C1 segment of cervical spinal cord (tissue), 14 donors: Measurements from ENCODE around the gene LGR4.
"Not testable (repeated sequence)": the region's sequence is repeated elsewhere in the genome, so short reads cannot be mapped to it uniquely, and the experiment has no call there.

Experiments
- DNase-seq, 14 donors: peaks; one replicate each; lab custom pipeline; 2025; lab: John Stamatoyannopoulos, UW

LGR4 gene

GRCh38 chr11:27350511-27350910, 122.1 kb downstream of the LGR4 start:
- no peak for DNase-seq

DNA sequence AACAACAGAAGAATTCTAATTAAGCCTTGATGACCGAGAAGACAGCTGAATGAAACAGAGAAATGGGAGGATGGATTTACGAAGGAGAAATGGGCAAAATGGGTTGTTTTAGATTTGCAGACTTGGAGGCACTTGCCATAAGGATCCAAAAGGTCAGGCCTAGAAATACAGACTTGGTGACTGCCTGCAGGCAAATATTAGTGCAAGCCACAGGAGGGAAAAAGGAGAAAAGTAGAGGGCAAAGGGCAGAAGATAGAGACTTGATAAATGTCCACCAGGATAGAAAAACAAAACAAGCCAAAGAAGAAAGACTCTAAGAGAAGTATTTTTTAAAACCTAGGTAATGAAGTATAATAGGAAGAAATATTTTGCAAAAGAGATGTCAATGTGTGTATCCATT, 122.7 kb downstream of the LGR4 start:
- no peak for DNase-seq

- DNase-seq: no peak
These were observed 124.2 kb downstream of the LGR4 start for GRCh38 chr11:27348340-27348873.

DNA sequence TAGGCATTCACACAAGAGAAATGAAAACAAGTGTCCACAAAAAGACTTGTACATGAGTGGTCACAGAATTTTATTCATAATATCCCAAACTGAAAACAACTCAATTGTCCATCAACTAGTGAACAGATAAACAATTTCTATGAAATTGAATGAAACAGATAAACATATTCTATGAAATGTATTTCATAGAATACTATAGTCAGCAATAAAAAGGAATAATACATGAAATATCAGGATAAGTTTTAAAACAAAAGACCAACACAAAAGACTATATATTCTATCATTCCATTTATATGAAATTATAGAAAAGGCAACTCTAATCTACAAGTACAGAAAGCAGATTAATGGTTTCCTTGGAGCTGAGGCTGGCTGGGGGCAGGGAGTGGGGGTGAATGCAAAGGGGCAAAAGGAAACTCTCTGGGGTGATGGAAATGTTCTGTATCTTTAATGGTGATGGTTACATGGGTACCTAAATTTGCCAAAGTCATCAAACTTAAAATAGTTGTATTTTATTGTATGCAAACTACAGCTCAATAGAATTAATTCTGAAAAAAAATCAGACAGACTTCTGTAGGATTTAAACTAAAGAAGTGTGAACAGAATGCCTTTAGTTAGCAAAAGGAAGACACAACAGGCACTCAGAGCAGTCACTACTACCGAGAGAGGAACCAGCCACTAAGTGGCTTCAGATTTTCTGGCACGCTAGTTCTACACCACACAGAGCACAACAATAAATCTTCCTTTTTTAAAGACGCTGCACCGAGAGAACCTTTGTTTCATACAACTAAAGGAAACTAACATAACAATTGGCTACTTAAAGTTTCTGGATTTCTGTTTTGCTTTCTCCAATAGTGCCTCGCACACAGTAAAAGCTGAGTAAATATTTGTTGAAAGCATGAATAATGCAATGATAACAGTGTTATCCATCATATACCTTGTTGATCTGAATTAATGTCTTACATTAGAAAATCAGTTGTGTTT, 124.9 kb downstream of the LGR4 start:
- no peak for DNase-seq

GRCh38 chr11:27339941-27340340, 132.6 kb downstream of the LGR4 start:
- no peak for DNase-seq

DNA sequence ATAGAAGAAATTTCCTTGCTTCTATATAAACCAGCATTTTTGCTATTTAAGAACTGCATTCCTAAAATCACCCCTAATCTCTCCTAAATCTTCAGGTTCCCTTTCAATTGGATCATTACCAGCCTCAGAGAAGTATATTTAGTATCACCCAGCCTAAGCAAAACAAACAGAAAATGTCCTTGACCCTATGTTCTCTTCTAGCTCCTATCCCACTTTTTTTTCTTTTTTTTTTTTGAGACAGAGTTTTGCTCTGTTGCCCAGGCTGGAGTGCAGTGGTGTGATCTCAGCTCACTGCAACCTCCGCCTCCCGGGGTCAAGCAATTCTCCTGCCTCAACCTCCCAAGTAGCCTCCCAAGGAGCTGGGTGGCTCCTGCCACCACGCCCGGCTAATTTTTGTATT, 137.8 kb downstream of the LGR4 start:
- DNase-seq: not testable (repeated sequence)

GRCh38 chr11:27331981-27332380, 140.6 kb downstream of the LGR4 start:
- DNase-seq: no peak

- DNase-seq: no peak
These were observed 141.8 kb downstream of the LGR4 start for GRCh38 chr11:27330633-27331270.

GRCh38 chr11:27329867-27330632, 142.5 kb downstream of the LGR4 start:
- no peak for DNase-seq

- DNase-seq: no peak
These were observed 144.0 kb downstream of the LGR4 start for GRCh38 chr11:27328614-27329013.

DNA sequence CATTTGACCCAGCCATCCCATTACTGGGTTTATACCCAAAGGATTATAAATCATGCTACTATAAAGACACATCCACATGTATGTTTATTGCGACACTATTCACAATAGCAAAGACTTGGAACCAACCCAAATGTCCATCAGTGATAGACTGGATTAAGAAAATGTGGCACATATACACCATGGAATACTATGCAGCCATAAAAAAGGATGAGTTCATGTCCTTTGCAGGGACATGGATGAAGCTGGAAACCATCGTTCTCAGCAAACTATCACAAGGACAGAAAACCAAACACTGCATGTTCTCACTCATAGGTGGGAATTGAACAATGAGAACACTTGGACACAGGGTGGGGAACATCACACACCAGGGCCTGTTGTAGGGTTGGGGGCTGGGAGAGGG, 145.5 kb downstream of the LGR4 start:
- not testable (repeated sequence) for DNase-seq

GRCh38 chr11:27322196-27322595, 150.4 kb downstream of the LGR4 start:
- not testable (repeated sequence) for DNase-seq

- DNase-seq: not testable (repeated sequence)
These were observed 151.2 kb downstream of the LGR4 start for GRCh38 chr11:27321340-27321739.

DNA sequence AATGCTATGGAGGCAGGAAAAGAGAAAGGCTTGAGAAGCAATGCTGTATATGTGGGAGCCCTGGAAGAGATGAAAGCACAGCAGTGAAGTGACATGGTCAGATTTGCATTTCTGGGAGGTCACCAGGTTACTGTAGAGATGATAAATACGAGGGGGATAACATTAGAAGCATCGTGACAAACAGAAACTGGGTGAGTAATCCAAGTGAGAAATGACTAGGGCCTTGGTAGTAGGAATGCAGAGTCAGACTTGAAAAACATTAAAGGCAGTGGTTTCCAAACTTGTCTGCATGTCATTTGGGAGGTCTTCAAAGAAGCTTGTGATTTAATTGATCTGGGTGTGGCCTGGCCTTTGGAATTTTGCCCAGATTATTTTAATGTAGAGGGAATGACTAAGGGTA, 153.5 kb downstream of the LGR4 start:
- DNase-seq: no peak

DNA sequence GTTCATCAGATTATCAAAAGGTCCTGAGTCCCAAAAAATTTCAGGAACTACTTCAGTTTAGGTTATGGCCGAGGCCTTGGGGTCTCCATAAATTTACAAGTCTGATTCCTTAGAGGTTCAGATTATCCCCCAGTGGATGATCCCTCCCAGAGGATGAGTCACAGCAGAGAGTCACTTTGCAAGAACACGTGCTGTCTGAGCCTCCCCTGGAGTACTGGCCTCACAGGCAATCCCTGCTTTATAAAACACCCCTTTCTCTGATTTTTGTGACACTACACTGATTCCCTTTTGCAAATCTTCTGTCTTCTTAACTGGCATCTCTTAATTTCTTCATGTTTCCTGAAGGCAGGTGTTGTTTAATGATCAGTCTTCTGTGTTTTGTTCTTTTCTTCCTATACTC, 154.8 kb downstream of the LGR4 start:
- no peak for DNase-seq
